ENCODE measurements around the gene TSC1.

TSC1 gene

GRCh38 chr9:132955123-132955522 is 10.7 kb upstream of the TSC1 start:
- Histone ChIP-seq H3K9me3 (ENCODE audit: insufficient read depth, low read length) (peaks cover 6% of the 10 kb centered on the region; the same call in 1 of the 2 replicates), H3K27ac (ENCODE audit: low read depth, low read length) (no peak overlapping the region), H3K4me3 (ENCODE audit: insufficient read depth, low read length, poor library complexity, severe bottlenecking) (no peak overlapping the region), H3K27me3 (ENCODE audit: low read length) (no peaks in the 10 kb centered on the region), H3K36me3 (ENCODE audit: low read length) (no peaks in the 10 kb centered on the region), H2AFZ (ENCODE audit: low read depth, low read length, severe bottlenecking) (no peak overlapping the region), H4K20me1 (ENCODE audit: low read depth, low read length) (no peaks in the 10 kb centered on the region), H3K79me2 (ENCODE audit: insufficient read depth, low read length) (no peaks in the 10 kb centered on the region), H3K9ac (ENCODE audit: low read length) (no peak overlapping the region), H3K9me2 (replicated peaks; ENCODE audit: insufficient read depth, low read length) (no peaks in the 10 kb centered on the region), H3F3A (ENCODE audit: insufficient read depth) (no peaks in the 10 kb centered on the region), H3K4me2 (ENCODE audit: low read depth, low read length, poor library complexity, severe bottlenecking) (no peak overlapping the region)
- no peak for TF ChIP-seq EZH2phosphoT487 (conservative IDR thresholded peaks at IDR 0.05; ENCODE audit: low read length)
- no peak for TF ChIP-seq CTCF (IDR thresholded peaks at IDR 0.05; ENCODE audit: insufficient read depth, low read length, poor library complexity, severe bottlenecking)

GRCh38 chr9:132949709-132950108 is 5.3 kb upstream of the TSC1 start:
- no peak overlapping the region for H3K4me3 ChIP-seq (ENCODE audit: insufficient read depth, low read length, poor library complexity, severe bottlenecking)
- no peaks in the 10 kb centered on the region for H3K9me2 ChIP-seq (replicated peaks; ENCODE audit: insufficient read depth, low read length)
- no peak overlapping the region for H2AFZ ChIP-seq (ENCODE audit: low read depth, low read length, severe bottlenecking)
- H3K27ac ChIP-seq (ENCODE audit: low read depth, low read length) = no peak overlapping the region
- no peaks in the 10 kb centered on the region for H3K27me3 ChIP-seq (ENCODE audit: low read length)
- H3K79me2 ChIP-seq (ENCODE audit: insufficient read depth, low read length) = no peaks in the 10 kb centered on the region
- H4K20me1 ChIP-seq (ENCODE audit: low read depth, low read length) = no peaks in the 10 kb centered on the region
- H3K4me2 ChIP-seq (ENCODE audit: low read depth, low read length, poor library complexity, severe bottlenecking) = no peak overlapping the region
- H3K9me3 ChIP-seq (ENCODE audit: insufficient read depth, low read length) = no peaks in the 10 kb centered on the region
- H3K36me3 ChIP-seq (ENCODE audit: low read length) = no peaks in the 10 kb centered on the region
- no peaks in the 10 kb centered on the region for H3F3A ChIP-seq (ENCODE audit: insufficient read depth)
- TF ChIP-seq CTCF (IDR thresholded peaks at IDR 0.05; ENCODE audit: insufficient read depth, low read length, poor library complexity, severe bottlenecking) = no peak
- no peak for TF ChIP-seq EZH2phosphoT487 (conservative IDR thresholded peaks at IDR 0.05; ENCODE audit: low read length)
- no peak overlapping the region for H3K9ac ChIP-seq (ENCODE audit: low read length)

- Histone ChIP-seq H4K20me1 (ENCODE audit: low read depth, low read length) (no peaks in the 10 kb centered on the region), H2AFZ (ENCODE audit: low read depth, low read length, severe bottlenecking) (no peak overlapping the region), H3K27ac (ENCODE audit: low read depth, low read length) (no peak overlapping the region), H3K9me3 (ENCODE audit: insufficient read depth, low read length) (no peaks in the 10 kb centered on the region), H3K9ac (ENCODE audit: low read length) (no peak overlapping the region), H3F3A (ENCODE audit: insufficient read depth) (no peaks in the 10 kb centered on the region), H3K9me2 (replicated peaks; ENCODE audit: insufficient read depth, low read length) (no peaks in the 10 kb centered on the region), H3K79me2 (ENCODE audit: insufficient read depth, low read length) (no peaks in the 10 kb centered on the region), H3K4me3 (ENCODE audit: insufficient read depth, low read length, poor library complexity, severe bottlenecking) (no peak overlapping the region), H3K36me3 (ENCODE audit: low read length) (no peaks in the 10 kb centered on the region), H3K4me2 (ENCODE audit: low read depth, low read length, poor library complexity, severe bottlenecking) (no peak overlapping the region), H3K27me3 (ENCODE audit: low read length) (no peaks in the 10 kb centered on the region)
- TF ChIP-seq EZH2phosphoT487 (conservative IDR thresholded peaks at IDR 0.05; ENCODE audit: low read length) = no peak
- TF ChIP-seq CTCF (IDR thresholded peaks at IDR 0.05; ENCODE audit: insufficient read depth, low read length, poor library complexity, severe bottlenecking) = no peak
Measured at GRCh38 chr9:132948482-132949050, 4.2 kb upstream of the TSC1 start.
